Adrenal gland (tissue), 5 donors: ENCODE data around the gene CAMSAP1.

ENCODE experiments used
- POLR2A ChIP-seq, 2 donors: fragments of 450-650 bp; IDR thresholded peaks; one replicate each; pipeline ENCODE4 v1.6.1; 2017; ENCODE audit warnings: antibody characterized with exemption in 2 of 2, mild to moderate bottlenecking in 2 of 2, moderate library complexity in 1 of 2
- TF ChIP-seq, protein P1 (sequence below), 6 experiments: fragments of 450-650 bp in 4 of 6; fragments of 200-600 bp in 2 of 6; sonication (generic) in 1 of 6; IDR thresholded peaks; 1 replicate in 5 of 6; 2 replicates in 1 of 6; pipeline versions ENCODE4 v1.5.1 to v1.8.0; 2016 to 2021; ENCODE audit warnings: antibody characterized with exemption in 6 of 6, mild to moderate bottlenecking in 2 of 6, moderate library complexity in 1 of 6
- donor health status: DM: no; HTN: no; CAD: no.

DNA sequence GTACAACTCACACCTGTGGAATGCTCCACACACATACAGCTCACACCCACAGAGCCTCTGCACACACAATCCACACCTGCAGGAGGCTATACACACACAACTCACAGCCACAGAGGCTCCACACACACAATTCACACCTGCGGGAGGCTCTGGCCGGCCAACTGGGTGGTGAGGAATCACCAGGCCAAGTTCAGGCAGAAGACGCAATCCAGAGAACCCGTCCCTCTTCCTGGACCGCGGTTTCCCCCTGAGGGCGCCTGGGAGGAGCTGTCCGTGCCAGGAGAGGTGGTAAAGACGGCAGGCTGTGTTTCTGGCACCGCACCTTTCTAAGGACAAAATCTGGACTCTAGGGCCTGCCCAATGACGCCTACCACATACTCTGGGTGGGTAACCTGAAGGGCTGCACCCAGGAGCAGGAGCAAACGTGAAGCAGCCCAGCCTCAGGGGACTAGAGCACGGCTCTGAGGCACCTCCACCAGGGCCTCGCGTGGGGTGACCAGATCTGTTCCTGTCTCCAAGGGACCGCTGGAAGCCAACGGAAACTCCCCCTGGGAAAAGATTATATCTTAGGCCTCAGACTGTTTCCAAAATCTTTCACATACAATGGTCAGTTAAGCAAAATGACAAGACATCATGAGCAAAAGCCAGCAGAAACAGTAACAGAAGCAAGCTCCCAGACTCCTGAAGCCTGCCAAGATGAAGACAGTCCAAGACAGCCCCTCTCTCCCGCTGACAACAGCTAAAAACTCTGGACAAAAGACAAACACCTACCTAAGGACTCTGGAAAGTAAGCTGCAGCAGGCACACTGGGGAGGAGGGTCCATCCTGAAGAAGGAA lies 16.9 kb downstream of the CAMSAP1 start:
- TF ChIP-seq, protein P1, sequence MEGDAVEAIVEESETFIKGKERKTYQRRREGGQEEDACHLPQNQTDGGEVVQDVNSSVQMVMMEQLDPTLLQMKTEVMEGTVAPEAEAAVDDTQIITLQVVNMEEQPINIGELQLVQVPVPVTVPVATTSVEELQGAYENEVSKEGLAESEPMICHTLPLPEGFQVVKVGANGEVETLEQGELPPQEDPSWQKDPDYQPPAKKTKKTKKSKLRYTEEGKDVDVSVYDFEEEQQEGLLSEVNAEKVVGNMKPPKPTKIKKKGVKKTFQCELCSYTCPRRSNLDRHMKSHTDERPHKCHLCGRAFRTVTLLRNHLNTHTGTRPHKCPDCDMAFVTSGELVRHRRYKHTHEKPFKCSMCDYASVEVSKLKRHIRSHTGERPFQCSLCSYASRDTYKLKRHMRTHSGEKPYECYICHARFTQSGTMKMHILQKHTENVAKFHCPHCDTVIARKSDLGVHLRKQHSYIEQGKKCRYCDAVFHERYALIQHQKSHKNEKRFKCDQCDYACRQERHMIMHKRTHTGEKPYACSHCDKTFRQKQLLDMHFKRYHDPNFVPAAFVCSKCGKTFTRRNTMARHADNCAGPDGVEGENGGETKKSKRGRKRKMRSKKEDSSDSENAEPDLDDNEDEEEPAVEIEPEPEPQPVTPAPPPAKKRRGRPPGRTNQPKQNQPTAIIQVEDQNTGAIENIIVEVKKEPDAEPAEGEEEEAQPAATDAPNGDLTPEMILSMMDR (IDR thresholded peaks at IDR 0.05) = no peak
- TF ChIP-seq POLR2A (IDR thresholded peaks at IDR 0.05) = no peak
